Transverse colon (tissue), 4 donors: Measurements from ENCODE around the gene CADPS. TPM values are rescaled to one million over a fixed set of nuclear protein-coding genes. Genes with fewer than 3 reads are reported as not detected.

Experiments used
- DNase-seq: peaks from one replicate; pipeline ENCODE4 v3.0.0-alpha.2; 2019
- H3K27ac ChIP-seq, 4 donors: fragments of 200-600 bp; sonication (generic); 2 replicates each; pipeline ENCODE4 v1.5.1; 2016 to 2018; ENCODE audit warnings: inconsistent platforms in 4 of 4
- H3K27me3 ChIP-seq: fragments of 200-600 bp; sonication (generic); 2 replicates; pipeline ENCODE4 v1.5.1; 2017; ENCODE audit warnings: inconsistent platforms
- H3K36me3 ChIP-seq, 4 donors: fragments of 200-600 bp; sonication (generic); 2 replicates each; pipeline ENCODE4 v1.5.1; 2017 to 2019; ENCODE audit warnings: inconsistent platforms in 4 of 4
- H3K4me1 ChIP-seq, 4 donors: fragments of 200-600 bp; sonication (generic); 2 replicates each; pipeline ENCODE4 v1.5.1; 2017 to 2020; ENCODE audit warnings: inconsistent platforms in 4 of 4
- H3K4me3 ChIP-seq, 4 donors: fragments of 200-600 bp; sonication (generic); 1 replicate in 1 of 4; 2 replicates in 3 of 4; pipeline versions ENCODE4 v1.5.1 to v1.6.1; 2017 to 2019; ENCODE audit warnings: inconsistent platforms in 4 of 4
- H3K9me3 ChIP-seq, 2 donors: fragments of 200-600 bp; sonication (generic); 2 replicates each; pipeline ENCODE4 v1.5.1; 2017 to 2019; ENCODE audit warnings: inconsistent platforms in 2 of 2
- CTCF ChIP-seq, 5 experiments: fragments of 200-600 bp in 3 of 5; fragments of 450-650 bp in 2 of 5; sonication (generic) in 3 of 5; IDR thresholded peaks; 1 replicate in 2 of 5; 2 replicates in 3 of 5; pipeline ENCODE4 v1.5.1; 2016 to 2017; ENCODE audit warnings: antibody characterized with exemption in 5 of 5, inconsistent platforms in 3 of 5, mild to moderate bottlenecking in 2 of 5, moderate library complexity in 1 of 5
- EP300 ChIP-seq: sonication (generic); formaldehyde crosslinking; IDR thresholded peaks from one replicate; pipeline ENCODE4 v1.6.1; 2017; ENCODE audit warnings: antibody characterized with exemption, low read depth
- POLR2A ChIP-seq: fragments of 450-650 bp; IDR thresholded peaks from one replicate; pipeline ENCODE4 v1.6.1; 2016; ENCODE audit warnings: antibody characterized with exemption, mild to moderate bottlenecking, moderate library complexity
- POLR2AphosphoS5 ChIP-seq, 3 donors: sonication (generic); formaldehyde crosslinking; IDR thresholded peaks; one replicate each; pipeline ENCODE4 v1.6.1; 2016; ENCODE audit warnings: antibody characterized with exemption in 3 of 3
- WGBS, 2 donors: methylation state at CpG; one replicate each; pipeline ENCODE4 v1.1.5; 2018; ENCODE audit warnings: low coverage in 1 of 2; 5-methylcytosine and 5-hydroxymethylcytosine counted together
- in situ Hi-C, 4 donors: fragments of 200-750 bp; cut with MboI; loops; one replicate each; pipeline versions ENCODE4 v1.15.0 to v1.15.1; 2017; ENCODE audit warnings: low sequenced_read_pairs in 3 of 4, low pct_ligation_motif_present in 1 of 4, low pct_unique_long_range_greater_than_20kb in 1 of 4
- intact Hi-C: fragments of 100-400 bp; cut with DNase I; formaldehyde crosslinking; loops from one replicate; pipeline ENCODE4 v1.15.1; 2023; ENCODE audit warnings: low total_unique reads
- total RNA-seq, 4 donors: library from RNA; depleted of rRNA; stranded (reverse); fragments of >200 nt; gene quantifications; one replicate each; pipeline ENCODE4 v1.1.0, GENCODE V29; 2016

Gene CADPS
- total RNA-seq, 4 donors from 2014 or later, result 1.9 to 22.7 (median 8.9) TPM

GRCh38 chr3:62379321-62379798 is 495.9 kb downstream of the CADPS start:
- no peaks in the 10 kb centered on the region for H3K36me3 ChIP-seq
- in situ Hi-C loops (no loop called here), intact Hi-C loops (no loop called here)
- H3K9me3 ChIP-seq, result no peaks in the 10 kb centered on the region
- no peak overlapping the region for H3K4me3 ChIP-seq
- no peak overlapping the region for H3K27ac ChIP-seq
- TF ChIP-seq EP300 (no peak), CTCF (IDR thresholded peaks at IDR 0.05) (no peak), POLR2AphosphoS5 (IDR thresholded peaks at IDR 0.05) (no peak), POLR2A (no peak)
- peaks cover 88% of the 10 kb centered on the region for H3K27me3 ChIP-seq
- DNase-seq, result no peak
- H3K4me1 ChIP-seq, result peaks cover 0 to 6% (median 0%) of the 10 kb centered on the region in 4 donors
- 0 to 9% methylated on average over 8 to 21 of the region's 21 CpGs for WGBS, 2 donors

- no peaks in the 10 kb centered on the region for H3K36me3 ChIP-seq
- TF ChIP-seq POLR2AphosphoS5 (IDR thresholded peaks at IDR 0.05) (no peak), CTCF (IDR thresholded peaks at IDR 0.05) (no peak), EP300 (no peak), POLR2A (no peak)
- peaks cover 93% of the 10 kb centered on the region for H3K27me3 ChIP-seq
- in situ Hi-C loops (no loop called here), intact Hi-C loops (no loop called here)
- no peak overlapping the region for H3K27ac ChIP-seq
- no peak for DNase-seq
- peaks cover 0 to 11% (median 0%) of the 10 kb centered on the region in 4 donors for H3K4me1 ChIP-seq
- 0 to 16% methylated on average over 3 to 14 of the region's 14 CpGs for WGBS, 2 donors
- H3K4me3 ChIP-seq, result no peak overlapping the region
- H3K9me3 ChIP-seq, result no peaks in the 10 kb centered on the region
Observed at GRCh38 chr3:62378921-62379320, 496.3 kb downstream of the CADPS start.

- H3K9me3 ChIP-seq, result no peaks in the 10 kb centered on the region
- TF ChIP-seq POLR2AphosphoS5 (IDR thresholded peaks at IDR 0.05), result no peak
- TF ChIP-seq POLR2A, result no peak
- TF ChIP-seq EP300, result no peak
- no peak for TF ChIP-seq CTCF (IDR thresholded peaks at IDR 0.05)
- peaks cover 98% of the 10 kb centered on the region for H3K27me3 ChIP-seq
- no peaks in the 10 kb centered on the region for H3K36me3 ChIP-seq
- intact Hi-C loops, result no loop called here
- no peak overlapping the region for H3K27ac ChIP-seq
- in situ Hi-C loops, result no loop called here
- DNase-seq, result no peak
- WGBS, 2 donors, result 9 to 19% methylated on average over 8 to 27 of the region's 29 CpGs
- H3K4me3 ChIP-seq, result no peak overlapping the region
- H3K4me1 ChIP-seq, result peaks cover 0 to 15% (median 0%) of the 10 kb centered on the region in 4 donors
Observed at GRCh38 chr3:62378311-62378789, 496.9 kb downstream of the CADPS start.

- intact Hi-C loops (no loop called here), in situ Hi-C loops (no loop called here)
- Histone ChIP-seq H3K27ac (no peak overlapping the region), H3K36me3 (no peaks in the 10 kb centered on the region), H3K4me1 (peaks cover 0 to 23% (median 0%) of the 10 kb centered on the region in 4 donors), H3K27me3 (peaks cover 100% of the 10 kb centered on the region), H3K4me3 (no peak overlapping the region), H3K9me3 (no peaks in the 10 kb centered on the region)
- 29 to 48% methylated on average over 6 to 60 of the region's 65 CpGs for WGBS, 2 donors
- no peak for DNase-seq
- TF ChIP-seq EP300 (no peak), CTCF (IDR thresholded peaks at IDR 0.05) (no peak), POLR2A (no peak), POLR2AphosphoS5 (IDR thresholded peaks at IDR 0.05) (no peak)
Observed at GRCh38 chr3:62376906-62377877, 498.0 kb downstream of the CADPS start.
